CD4-positive, alpha-beta memory T cell (primary cell): ENCODE measurements around the gene MAPK8IP1. TPM values are rescaled to one million over a fixed set of nuclear protein-coding genes. Genes with fewer than 3 reads are reported as not detected.

Experiments
- CTCF ChIA-PET: fragments of 350-600 bp; sonication (Branson Sonifier 250); formaldehyde crosslinking; loops from one replicate; lab custom pipeline; 2021; ENCODE audit warnings: inconsistent platforms; ENCODE audit not compliant: partially characterized antibody; lab: Charles Lee
- POLR2A ChIA-PET: fragments of 350-600 bp; sonication (Branson Sonifier 250); formaldehyde crosslinking; loops from one replicate; lab custom pipeline; 2021; ENCODE audit not compliant: partially characterized antibody; lab: Charles Lee
- DNase-seq, 5 donors: peaks; one replicate each; pipeline versions ENCODE4 v3.0.0 to v3.0.0-alpha.2; 2020 to 2022; ENCODE audit warnings: mixed read lengths in 1 of 5
- H3K27ac ChIP-seq: one replicate; pipeline ENCODE4 v1.7.0; 2013; ENCODE audit warnings: low read depth, low read length
- H3K27me3 ChIP-seq: 2 replicates; pipeline ENCODE4 v1.7.0; 2013; ENCODE audit warnings: mild to moderate bottlenecking, low read length, moderate library complexity; ENCODE audit not compliant: insufficient read depth
- H3K36me3 ChIP-seq: 2 replicates; pipeline ENCODE4 v1.7.0; 2013; ENCODE audit warnings: mild to moderate bottlenecking, low read length, moderate library complexity; ENCODE audit not compliant: insufficient read depth
- H3K4me1 ChIP-seq: 2 replicates; pipeline ENCODE4 v1.7.0; 2013; ENCODE audit warnings: mild to moderate bottlenecking, low read length, moderate library complexity; ENCODE audit not compliant: insufficient read depth
- H3K4me3 ChIP-seq, 2 donors: one replicate each; pipeline ENCODE4 v1.7.0; 2013; ENCODE audit warnings: low read length in 2 of 2, mild to moderate bottlenecking in 1 of 2
- H3K9me3 ChIP-seq, 2 donors: one replicate each; pipeline ENCODE4 v1.7.0; 2013; ENCODE audit warnings: low read length in 2 of 2, control low read depth in 1 of 2; ENCODE audit not compliant: control insufficient read depth in 1 of 2
- H3K27ac Mint-ChIP-seq, 7 donors: one replicate each; pipeline ENCODE4 v1.8.0; 2020 to 2021; ENCODE audit warnings: mixed read lengths in 7 of 7, mild to moderate bottlenecking in 6 of 7, inconsistent platforms in 3 of 7, moderate library complexity in 3 of 7
- H3K27me3 Mint-ChIP-seq, 2 donors: one replicate each; pipeline ENCODE4 v1.8.0; 2020 to 2021; ENCODE audit warnings: mixed read lengths in 2 of 2
- H3K36me3 Mint-ChIP-seq, 2 donors: one replicate each; pipeline ENCODE4 v1.8.0; 2020 to 2021; ENCODE audit warnings: mixed read lengths in 2 of 2, inconsistent platforms in 1 of 2, mild to moderate bottlenecking in 1 of 2
- H3K4me1 Mint-ChIP-seq, 4 donors: one replicate each; pipeline ENCODE4 v1.8.0; 2020 to 2021; ENCODE audit warnings: mixed read lengths in 4 of 4, mild to moderate bottlenecking in 1 of 4
- H3K4me3 Mint-ChIP-seq, 8 donors: one replicate each; pipeline ENCODE4 v1.8.0; 2020 to 2021; ENCODE audit warnings: mixed read lengths in 8 of 8, mild to moderate bottlenecking in 7 of 8, moderate library complexity in 6 of 8, inconsistent platforms in 3 of 8
- H3K9me3 Mint-ChIP-seq, 8 donors: one replicate each; pipeline ENCODE4 v1.8.0; 2020 to 2021; ENCODE audit warnings: mixed read lengths in 8 of 8, mild to moderate bottlenecking in 5 of 8, inconsistent platforms in 3 of 8, moderate library complexity in 1 of 8
- intact Hi-C: fragments of 100-400 bp; cut with micrococcal nuclease; formaldehyde crosslinking; loops from one replicate; pipeline ENCODE4 v1.15.1; 2023
- polyA plus RNA-seq, 2 donors: library from polyadenylated mRNA; unstranded; fragments of 300-500 nt; fragmentation: Illumina TruSeq; gene quantifications; one replicate each; pipeline ENCODE4 v1.2.3, GENCODE V29; 2021
- total RNA-seq, 2 experiments: library from RNA; stranded (reverse); gene quantifications; one replicate each; pipeline ENCODE4 v1.2.3, GENCODE V29; 2021

The MAPK8IP1 gene
- total and polyA plus RNA-seq, 4 experiments from 2014 or later: 0.06 to 0.86 (median 0.40) TPM

DNA sequence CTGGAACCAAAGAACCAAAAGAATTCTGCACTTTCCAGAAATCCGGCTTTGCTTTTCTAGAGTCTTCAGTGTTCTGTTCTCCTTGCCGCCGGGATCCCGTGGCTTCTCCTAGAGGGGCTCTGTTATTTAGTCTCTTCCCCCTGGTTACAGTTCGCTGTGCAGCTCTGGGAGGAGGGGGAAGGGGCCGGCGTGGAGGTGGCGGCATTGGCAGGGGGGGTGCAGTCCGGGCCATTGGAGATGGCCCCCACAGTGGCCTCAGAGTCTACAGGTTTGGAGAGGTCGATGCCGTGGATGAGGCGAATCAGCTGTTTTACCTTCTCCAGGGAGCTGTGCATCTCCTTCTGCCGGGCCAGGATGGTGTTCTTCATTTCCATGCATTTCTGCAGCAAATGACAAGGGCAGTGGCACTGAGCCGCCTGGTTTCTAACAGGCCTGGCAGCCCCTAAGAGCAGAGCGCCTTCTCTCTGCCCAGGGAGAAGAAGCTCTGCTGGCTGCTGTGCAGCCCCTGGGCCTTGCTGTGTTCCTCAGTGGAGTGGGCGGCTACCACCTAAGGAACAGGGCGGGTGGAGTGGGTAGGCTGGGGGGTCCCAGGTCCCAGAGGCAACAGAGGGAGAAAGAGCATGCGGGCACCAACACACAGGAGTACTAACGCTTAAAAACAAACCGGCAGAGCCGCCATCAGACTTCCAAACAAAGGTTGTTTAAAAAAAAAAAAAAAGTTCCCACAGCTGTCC is 48.6 kb downstream of the MAPK8IP1 start:
- intact Hi-C loops: no loop called here
- Histone ChIP-seq H3K36me3 (peaks cover 33% of the 10 kb centered on the region), H3K27me3 (no peaks in the 10 kb centered on the region), H3K4me1 (peaks cover 32% of the 10 kb centered on the region), H3K4me3 (no peak overlapping the region), H3K9me3 (no peaks in the 10 kb centered on the region), H3K27ac (no peak overlapping the region)
- DNase-seq: no peak
- no peak overlapping the region for H3K4me3 Mint-ChIP-seq
- H3K36me3 Mint-ChIP-seq: peaks cover 18 to 46% of the 10 kb centered on the region in 2 donors
- CTCF ChIA-PET: interaction anchor here (3.5 kb wide), 1 partner anchor 31 kb away, joined by 16 read pairs; no protein-coding TSS in a partner anchor
- peaks cover 20 to 36% (median 28%) of the 10 kb centered on the region in 4 donors for H3K4me1 Mint-ChIP-seq
- H3K27me3 Mint-ChIP-seq: no peaks in the 10 kb centered on the region
- peak overlapping the region in 1 of 7 donors; percentile 13 for H3K27ac Mint-ChIP-seq
- POLR2A ChIA-PET: no interaction called here
- H3K9me3 Mint-ChIP-seq: no peaks in the 10 kb centered on the region

- H3K9me3 ChIP-seq: no peaks in the 10 kb centered on the region
- H3K27ac Mint-ChIP-seq: peak overlapping the region in 1 of 7 donors; percentile 25
- H3K36me3 Mint-ChIP-seq: peaks cover 21 to 49% of the 10 kb centered on the region in 2 donors
- H3K4me3 ChIP-seq: no peak overlapping the region
- peaks cover 20 to 29% (median 24%) of the 10 kb centered on the region in 4 donors for H3K4me1 Mint-ChIP-seq
- H3K27ac ChIP-seq: no peak overlapping the region
- ChIA-PET POLR2A (no interaction called here), CTCF (interaction anchor here (0.7 to 3.5 kb wide), 2 partner anchors 30 to 110 kb away, joined by 5 to 16 read pairs; no protein-coding TSS in a partner anchor)
- intact Hi-C loops: no loop called here
- H3K4me1 ChIP-seq: peaks cover 26% of the 10 kb centered on the region
- H3K27me3 ChIP-seq: no peaks in the 10 kb centered on the region
- no peaks in the 10 kb centered on the region for H3K9me3 Mint-ChIP-seq
- no peak overlapping the region for H3K4me3 Mint-ChIP-seq
- DNase-seq: no peak
- no peaks in the 10 kb centered on the region for H3K27me3 Mint-ChIP-seq
- H3K36me3 ChIP-seq: peaks cover 33% of the 10 kb centered on the region
Observed at GRCh38 chr11:45934580-45935318, 49.3 kb downstream of the MAPK8IP1 start.

DNA sequence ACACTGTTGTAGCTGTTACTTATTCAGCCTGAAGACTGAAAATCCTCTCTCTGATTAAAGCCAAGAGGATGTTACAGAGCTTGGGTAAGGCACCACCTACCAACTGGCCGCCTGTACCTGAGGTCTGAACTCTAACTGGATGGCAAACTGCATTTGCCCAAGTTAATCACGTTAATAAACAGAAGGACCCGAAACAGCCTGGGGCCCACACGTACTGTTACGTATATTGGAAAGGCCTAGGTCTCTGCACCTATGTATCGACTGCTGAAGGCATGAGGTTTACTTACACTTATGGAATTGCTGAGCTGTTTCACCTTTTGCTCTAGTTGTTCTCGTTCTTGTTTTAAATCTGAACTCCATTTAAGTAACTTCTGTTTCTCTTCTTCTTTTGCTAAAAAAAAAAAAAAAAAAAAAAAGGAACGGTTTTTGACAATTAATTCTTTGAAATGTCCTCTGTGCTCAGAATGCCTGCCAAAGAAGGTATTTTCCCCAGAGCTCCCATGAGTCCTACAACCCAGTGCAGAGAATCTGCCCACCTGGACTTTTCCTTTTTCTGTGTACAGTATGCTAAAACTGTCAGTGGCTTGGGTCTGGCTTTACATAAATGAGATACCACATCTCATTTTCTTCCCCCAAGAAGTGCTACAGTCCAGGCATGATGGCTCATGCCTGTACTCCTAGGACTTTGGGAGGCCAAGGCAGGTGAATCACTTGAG is 50.1 kb downstream of the MAPK8IP1 start:
- peaks cover 35% of the 10 kb centered on the region for H3K36me3 ChIP-seq
- H3K4me3 Mint-ChIP-seq: no peak overlapping the region
- intact Hi-C loops: no loop called here
- H3K27ac Mint-ChIP-seq: no peak overlapping the region
- H3K36me3 Mint-ChIP-seq: peaks cover 21 to 45% of the 10 kb centered on the region in 2 donors
- peaks cover 12 to 22% (median 17%) of the 10 kb centered on the region in 4 donors for H3K4me1 Mint-ChIP-seq
- ChIA-PET CTCF (interaction anchor here (0.7 to 3.5 kb wide), 4 partner anchors 29 to 111 kb away, joined by 3 to 16 read pairs (median 4); no protein-coding TSS in a partner anchor), POLR2A (no interaction called here)
- H3K4me1 ChIP-seq: peaks cover 18% of the 10 kb centered on the region
- no peak for DNase-seq
- no peak overlapping the region for H3K4me3 ChIP-seq
- H3K9me3 ChIP-seq: no peaks in the 10 kb centered on the region
- H3K27me3 ChIP-seq: no peaks in the 10 kb centered on the region
- H3K27ac ChIP-seq: no peak overlapping the region
- no peaks in the 10 kb centered on the region for H3K9me3 Mint-ChIP-seq
- no peaks in the 10 kb centered on the region for H3K27me3 Mint-ChIP-seq

GRCh38 chr11:45936511-45937054 is 51.1 kb downstream of the MAPK8IP1 start:
- H3K27me3 ChIP-seq: no peaks in the 10 kb centered on the region
- no peaks in the 10 kb centered on the region for H3K9me3 ChIP-seq
- ChIA-PET CTCF (interaction anchor here (1.0 to 3.5 kb wide), 3 partner anchors 28 to 58 kb away, joined by 3 to 16 read pairs (median 3); no protein-coding TSS in a partner anchor), POLR2A (no interaction called here)
- peak overlapping the region in 3 of 7 donors; percentile 13 to 47 (median 42) for H3K27ac Mint-ChIP-seq
- H3K9me3 Mint-ChIP-seq: no peaks in the 10 kb centered on the region
- H3K27me3 Mint-ChIP-seq: no peaks in the 10 kb centered on the region
- DNase-seq: no peak
- peaks cover 23 to 49% of the 10 kb centered on the region in 2 donors for H3K36me3 Mint-ChIP-seq
- peaks cover 8% of the 10 kb centered on the region for H3K4me1 ChIP-seq
- H3K36me3 ChIP-seq: peaks cover 36% of the 10 kb centered on the region
- H3K4me3 ChIP-seq: no peak overlapping the region
- no peak overlapping the region for H3K4me3 Mint-ChIP-seq
- peaks cover 4 to 11% (median 7%) of the 10 kb centered on the region in 4 donors for H3K4me1 Mint-ChIP-seq
- no peak overlapping the region for H3K27ac ChIP-seq
- intact Hi-C loops: no loop called here

- peak overlapping the region in 1 of 7 donors; percentile 46 for H3K27ac Mint-ChIP-seq
- no peak overlapping the region for H3K4me3 Mint-ChIP-seq
- intact Hi-C loops: no loop called here
- Histone ChIP-seq H3K9me3 (no peaks in the 10 kb centered on the region), H3K27ac (no peak overlapping the region), H3K4me1 (no peaks in the 10 kb centered on the region), H3K4me3 (no peak overlapping the region), H3K27me3 (no peaks in the 10 kb centered on the region), H3K36me3 (peaks cover 36% of the 10 kb centered on the region)
- DNase-seq: no peak
- ChIA-PET POLR2A (no interaction called here), CTCF (no interaction called here)
- peaks cover 0 to under 1% (median 0%) of the 10 kb centered on the region in 4 donors for H3K4me1 Mint-ChIP-seq
- H3K9me3 Mint-ChIP-seq: no peaks in the 10 kb centered on the region
- H3K27me3 Mint-ChIP-seq: no peaks in the 10 kb centered on the region
- H3K36me3 Mint-ChIP-seq: peaks cover 24 to 55% of the 10 kb centered on the region in 2 donors
Observed at GRCh38 chr11:45937916-45938315, 52.5 kb downstream of the MAPK8IP1 start.

DNA sequence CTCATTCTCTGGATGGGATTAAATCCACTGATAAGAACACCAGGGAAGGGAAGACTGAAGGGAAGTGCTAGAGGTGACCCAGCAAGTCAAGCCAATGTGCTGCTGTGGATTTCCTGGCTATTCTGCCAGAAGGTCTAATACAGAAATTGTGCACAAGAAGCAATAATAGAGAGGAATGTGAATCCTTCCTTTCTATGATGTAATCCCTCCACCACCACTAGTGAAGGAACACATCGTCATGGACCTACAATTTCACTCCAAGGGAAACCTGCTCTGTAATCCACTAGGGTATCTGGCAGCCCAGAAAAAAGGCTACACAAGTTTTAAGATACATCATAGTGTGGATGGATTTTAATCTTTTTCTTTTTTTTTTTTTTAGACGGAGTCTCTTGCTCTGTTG is 54.4 kb downstream of the MAPK8IP1 start:
- CTCF ChIA-PET: interaction anchor here (1.0 kb wide), 1 partner anchor 25 kb away, joined by 4 read pairs; no protein-coding TSS in a partner anchor
- no peaks in the 10 kb centered on the region for H3K4me1 ChIP-seq
- Mint-ChIP-seq H3K4me3 (no peak overlapping the region), H3K27ac (peak overlapping the region in 1 of 7 donors; percentile 72), H3K9me3 (peaks cover 0 to 3% (median 0%) of the 10 kb centered on the region in 8 donors), H3K36me3 (peaks cover 31 to 53% of the 10 kb centered on the region in 2 donors), H3K4me1 (no peaks in the 10 kb centered on the region), H3K27me3 (no peaks in the 10 kb centered on the region)
- no peak overlapping the region for H3K27ac ChIP-seq
- no peaks in the 10 kb centered on the region for H3K27me3 ChIP-seq
- POLR2A ChIA-PET: interaction anchor here (0.7 kb wide), 1 partner anchor 128 kb away, joined by 3 read pairs; no protein-coding TSS in a partner anchor
- no peak overlapping the region for H3K4me3 ChIP-seq
- DNase-seq: no peak
- H3K9me3 ChIP-seq: no peaks in the 10 kb centered on the region
- intact Hi-C loops: no loop called here
- H3K36me3 ChIP-seq: peaks cover 19% of the 10 kb centered on the region
